Nephron progenitor cell (in vitro differentiated cells): ENCODE measurements around the gene ADD2.
A peak's percentile ranks its signal among the peaks of the same experiment; 100 is the strongest.

ENCODE experiments used
- DNase-seq: peaks from one replicate; pipeline ENCODE4 v3.0.0; 2021
- H3K27ac Mint-ChIP-seq: 2 replicates; pipeline ENCODE4 v1.8.0; 2021; ENCODE audit warnings: mild to moderate bottlenecking, moderate library complexity, mixed read lengths
- H3K27me3 Mint-ChIP-seq: 2 replicates; pipeline ENCODE4 v1.8.0; 2021; ENCODE audit warnings: mild to moderate bottlenecking, low read depth, mixed read lengths; ENCODE audit not compliant: poor library complexity
- H3K36me3 Mint-ChIP-seq: 2 replicates; pipeline ENCODE4 v1.8.0; 2021; ENCODE audit warnings: low read depth, mixed read lengths
- H3K4me1 Mint-ChIP-seq: 2 replicates; pipeline ENCODE4 v1.8.0; 2021; ENCODE audit warnings: mixed read lengths
- H3K4me3 Mint-ChIP-seq: 2 replicates; pipeline ENCODE4 v1.8.0; 2021; ENCODE audit warnings: mild to moderate bottlenecking, moderate library complexity, mixed read lengths
- H3K9me3 Mint-ChIP-seq: 2 replicates; pipeline ENCODE4 v1.8.0; 2021; ENCODE audit warnings: mild to moderate bottlenecking, moderate library complexity, mixed read lengths
- TF ChIP-seq, protein P1 (sequence below): fragments of 200-600 bp; sonication (generic); IDR thresholded peaks from 2 replicates; pipeline ENCODE4 v1.5.0; 2021; ENCODE audit warnings: antibody characterized with exemption

The ADD2 gene

DNA sequence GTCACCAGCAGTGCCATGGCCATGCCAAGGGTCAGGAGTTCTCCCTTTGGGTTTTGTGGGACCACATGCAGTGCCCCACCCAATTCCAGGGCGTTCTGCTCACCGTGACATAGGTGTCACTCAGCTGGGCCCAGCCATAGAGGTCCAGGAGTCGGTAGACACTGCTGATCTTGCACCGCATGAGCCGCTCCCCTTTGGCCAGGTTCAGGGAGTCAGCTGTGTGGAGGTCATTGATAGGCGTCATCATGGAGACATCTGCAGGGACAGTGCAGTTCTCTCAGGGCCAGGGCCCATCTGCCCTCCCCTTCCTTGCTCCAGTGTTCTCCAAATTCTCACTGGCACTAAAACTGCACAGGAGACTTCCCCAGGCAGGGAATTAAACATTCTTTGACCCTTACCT, 71.9 kb downstream of the ADD2 start:
- no peak for DNase-seq
- H3K9me3 Mint-ChIP-seq = no peaks in the 10 kb centered on the region
- H3K27ac Mint-ChIP-seq = no peak overlapping the region
- peaks cover 37% of the 10 kb centered on the region for H3K36me3 Mint-ChIP-seq
- peaks cover 17% of the 10 kb centered on the region for H3K4me1 Mint-ChIP-seq
- H3K27me3 Mint-ChIP-seq = no peaks in the 10 kb centered on the region
- H3K4me3 Mint-ChIP-seq = no peak overlapping the region
- TF ChIP-seq, protein P1, sequence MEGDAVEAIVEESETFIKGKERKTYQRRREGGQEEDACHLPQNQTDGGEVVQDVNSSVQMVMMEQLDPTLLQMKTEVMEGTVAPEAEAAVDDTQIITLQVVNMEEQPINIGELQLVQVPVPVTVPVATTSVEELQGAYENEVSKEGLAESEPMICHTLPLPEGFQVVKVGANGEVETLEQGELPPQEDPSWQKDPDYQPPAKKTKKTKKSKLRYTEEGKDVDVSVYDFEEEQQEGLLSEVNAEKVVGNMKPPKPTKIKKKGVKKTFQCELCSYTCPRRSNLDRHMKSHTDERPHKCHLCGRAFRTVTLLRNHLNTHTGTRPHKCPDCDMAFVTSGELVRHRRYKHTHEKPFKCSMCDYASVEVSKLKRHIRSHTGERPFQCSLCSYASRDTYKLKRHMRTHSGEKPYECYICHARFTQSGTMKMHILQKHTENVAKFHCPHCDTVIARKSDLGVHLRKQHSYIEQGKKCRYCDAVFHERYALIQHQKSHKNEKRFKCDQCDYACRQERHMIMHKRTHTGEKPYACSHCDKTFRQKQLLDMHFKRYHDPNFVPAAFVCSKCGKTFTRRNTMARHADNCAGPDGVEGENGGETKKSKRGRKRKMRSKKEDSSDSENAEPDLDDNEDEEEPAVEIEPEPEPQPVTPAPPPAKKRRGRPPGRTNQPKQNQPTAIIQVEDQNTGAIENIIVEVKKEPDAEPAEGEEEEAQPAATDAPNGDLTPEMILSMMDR = no peak

DNA sequence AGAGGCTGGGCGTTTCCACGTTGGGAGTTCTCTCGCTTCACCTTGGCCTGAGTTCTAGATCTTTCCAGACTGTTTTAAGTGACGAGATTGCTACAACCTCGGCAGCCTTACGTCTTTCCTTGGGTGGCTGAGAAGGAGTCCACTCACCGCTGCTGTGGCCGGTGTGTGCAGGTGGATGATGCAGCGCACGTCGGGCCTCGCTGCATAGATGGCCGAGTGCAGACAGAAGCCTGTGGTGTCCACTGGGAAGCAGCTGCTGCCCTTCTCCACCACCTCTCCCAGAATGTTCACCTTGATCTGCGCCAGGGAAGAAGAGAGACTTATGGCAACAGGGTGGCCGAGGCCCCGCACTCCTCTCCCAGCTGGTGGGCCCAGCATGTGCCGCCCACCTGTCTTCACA, 75.7 kb downstream of the ADD2 start:
- TF ChIP-seq, protein P1 = no peak
- H3K4me3 Mint-ChIP-seq = no peak overlapping the region
- H3K27me3 Mint-ChIP-seq = no peaks in the 10 kb centered on the region
- H3K27ac Mint-ChIP-seq = no peak overlapping the region
- peaks cover 17% of the 10 kb centered on the region for H3K4me1 Mint-ChIP-seq
- peaks cover 55% of the 10 kb centered on the region for H3K36me3 Mint-ChIP-seq
- H3K9me3 Mint-ChIP-seq = no peaks in the 10 kb centered on the region
- DNase-seq = no peak

DNA sequence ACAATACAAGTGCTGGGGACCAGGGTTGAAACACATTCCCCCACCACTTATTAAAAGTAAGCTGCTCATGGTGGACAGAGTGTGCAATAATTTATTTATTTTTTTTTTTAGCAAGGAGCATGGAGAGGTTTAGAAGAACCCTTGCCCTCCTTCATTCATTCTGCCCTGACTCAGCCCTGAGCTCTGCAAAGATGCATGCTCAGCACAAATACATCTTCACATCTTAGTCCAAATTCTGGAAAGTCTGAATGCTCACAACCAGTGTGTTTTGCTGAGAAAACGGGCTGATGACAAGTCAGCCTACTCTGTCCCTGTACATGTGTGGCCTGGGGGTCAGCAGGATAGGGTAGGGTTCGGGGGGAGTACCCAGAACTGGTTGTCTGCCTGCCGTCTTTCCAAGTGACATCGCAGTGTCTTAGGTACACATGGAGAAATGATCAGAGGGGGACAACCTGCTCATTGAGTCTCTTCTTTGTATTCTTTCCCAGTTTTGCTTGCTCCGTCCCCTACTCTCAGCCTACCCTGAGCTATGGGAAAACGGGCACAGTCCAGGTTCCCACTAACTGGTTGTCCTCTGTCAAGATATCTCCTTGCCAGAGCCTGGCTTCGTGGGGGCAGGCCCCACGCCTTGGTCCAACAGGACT, 76.4 kb downstream of the ADD2 start:
- Mint-ChIP-seq H3K9me3 (no peaks in the 10 kb centered on the region), H3K36me3 (peaks cover 56% of the 10 kb centered on the region), H3K4me3 (no peak overlapping the region), H3K27ac (no peak overlapping the region), H3K4me1 (peaks cover 24% of the 10 kb centered on the region), H3K27me3 (no peaks in the 10 kb centered on the region)
- TF ChIP-seq, protein P1 = no peak
- no peak for DNase-seq

DNA sequence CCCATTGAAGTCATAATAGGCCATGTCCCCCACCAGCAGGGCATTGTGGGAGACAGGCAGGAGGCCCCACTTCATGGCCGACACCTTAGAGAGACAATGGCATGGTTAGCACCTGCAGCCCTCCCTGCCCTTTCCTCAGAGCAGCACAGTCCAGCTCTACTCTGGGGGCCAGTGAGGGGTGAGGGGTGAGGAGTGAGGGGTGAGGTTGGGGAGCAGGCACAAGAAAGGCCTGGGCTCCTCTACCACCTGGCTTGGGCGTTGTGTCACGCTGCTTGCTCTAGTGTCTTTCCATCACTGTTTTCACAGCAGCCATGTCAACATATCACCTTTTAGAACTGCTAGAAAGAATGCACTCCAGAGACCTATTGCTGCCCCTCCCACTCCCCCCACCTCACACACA, 77.2 kb downstream of the ADD2 start:
- H3K4me3 Mint-ChIP-seq = no peak overlapping the region
- no peak for DNase-seq
- peaks cover 56% of the 10 kb centered on the region for H3K36me3 Mint-ChIP-seq
- H3K27me3 Mint-ChIP-seq = no peaks in the 10 kb centered on the region
- H3K27ac Mint-ChIP-seq = no peak overlapping the region
- H3K9me3 Mint-ChIP-seq = no peaks in the 10 kb centered on the region
- TF ChIP-seq, protein P1 = no peak
- peaks cover 30% of the 10 kb centered on the region for H3K4me1 Mint-ChIP-seq

DNA sequence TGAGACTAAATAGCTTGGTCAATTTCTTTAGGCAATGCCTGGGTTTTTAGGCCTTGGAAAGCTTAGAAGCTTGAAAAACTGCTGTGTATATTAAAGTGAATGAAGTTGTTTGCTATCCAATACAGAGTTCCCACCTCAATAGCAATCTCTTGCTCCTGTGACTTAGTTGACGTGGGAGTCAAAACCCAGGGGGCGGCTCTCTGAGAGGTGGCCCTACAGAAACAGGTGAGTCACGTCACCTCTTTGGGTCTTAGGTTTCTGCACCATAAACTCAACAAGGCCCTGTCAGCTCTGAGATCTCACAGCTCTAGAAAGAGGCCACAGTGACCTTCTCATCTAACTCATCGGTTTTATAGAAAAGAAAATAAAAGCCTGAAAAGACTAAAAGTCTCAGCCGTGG, 79.6 kb downstream of the ADD2 start:
- TF ChIP-seq, protein P1 = no peak
- no peaks in the 10 kb centered on the region for H3K9me3 Mint-ChIP-seq
- peaks cover 36% of the 10 kb centered on the region for H3K4me1 Mint-ChIP-seq
- DNase-seq = no peak
- H3K4me3 Mint-ChIP-seq = no peak overlapping the region
- H3K36me3 Mint-ChIP-seq = peaks cover 35% of the 10 kb centered on the region
- no peak overlapping the region for H3K27ac Mint-ChIP-seq
- H3K27me3 Mint-ChIP-seq = no peaks in the 10 kb centered on the region

DNA sequence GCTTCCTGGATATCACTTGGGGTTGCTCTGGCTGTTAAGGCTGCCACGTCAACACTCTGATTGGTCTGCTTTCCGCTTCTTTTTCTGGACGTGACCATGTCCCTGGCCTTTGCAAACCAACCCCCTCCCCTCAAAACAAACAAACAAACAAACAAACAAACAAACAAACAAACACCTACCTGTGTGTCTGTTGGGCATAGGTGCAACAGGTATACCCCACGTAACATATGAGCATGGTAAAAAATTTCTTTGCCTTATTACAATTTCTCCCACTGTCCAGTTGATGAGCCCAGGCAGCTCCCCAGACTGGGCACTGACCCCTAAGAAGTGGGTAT, 80.6 kb downstream of the ADD2 start:
- no peak overlapping the region for H3K4me3 Mint-ChIP-seq
- peaks cover 31% of the 10 kb centered on the region for H3K4me1 Mint-ChIP-seq
- no peaks in the 10 kb centered on the region for H3K9me3 Mint-ChIP-seq
- H3K36me3 Mint-ChIP-seq = peaks cover 28% of the 10 kb centered on the region
- no peaks in the 10 kb centered on the region for H3K27me3 Mint-ChIP-seq
- no peak for DNase-seq
- TF ChIP-seq, protein P1 = no peak
- H3K27ac Mint-ChIP-seq = peak overlapping the region; percentile 9
